ENCODE data around the gene INMT. TPM values are rescaled to one million over a fixed set of nuclear protein-coding genes. Genes with fewer than 3 reads are reported as not detected.

The INMT gene
- total and polyA plus RNA-seq, 8 donors = 4.2 to 18.7 (median 9.6) TPM

GRCh38 chr7:30776971-30777370 is 25.0 kb downstream of the INMT start:
- ATAC-seq (no peak), FAIRE-seq (no peak), DNase-seq (no peak)
- Histone ChIP-seq H3K27me3 (no peaks in the 10 kb centered on the region), H3K9me3 (no peaks in the 10 kb centered on the region), H3K27ac (no peak overlapping the region), H3K36me3 (no peaks in the 10 kb centered on the region), H3K4me1 (peaks cover 0 to 2% (median 0%) of the 10 kb centered on the region in 3 donors), H3K4me3 (no peak overlapping the region)
- intact Hi-C loops (cut with DNase I) = no loop called here
- WGBS, 2 donors = 58 to 66% methylated on average over 4 of the region's 4 CpGs
- TF ChIP-seq CTCF (IDR thresholded peaks at IDR 0.05) = no peak

- WGBS, 2 donors = 76 to 87% methylated on average over 15 of the region's 15 CpGs
- Histone ChIP-seq H3K4me1 (no peaks in the 10 kb centered on the region), H3K4me3 (no peak overlapping the region), H3K27ac (no peak overlapping the region), H3K9me3 (no peaks in the 10 kb centered on the region), H3K27me3 (no peaks in the 10 kb centered on the region), H3K36me3 (peaks cover 0 to 6% (median 0%) of the 10 kb centered on the region in 3 donors)
- DNase-seq = no peak
- peak in 1 of 4 donors; percentile 14 for ATAC-seq
- no peak for FAIRE-seq
- TF ChIP-seq CTCF (IDR thresholded peaks at IDR 0.05) = no peak
- intact Hi-C loops (cut with DNase I) = no loop called here
These were observed 26.5 kb downstream of the INMT start for GRCh38 chr7:30778255-30779025.

- Histone ChIP-seq H3K4me3 (no peak overlapping the region), H3K27me3 (no peaks in the 10 kb centered on the region), H3K9me3 (no peaks in the 10 kb centered on the region), H3K4me1 (no peaks in the 10 kb centered on the region), H3K36me3 (peaks cover 0 to 9% (median 0%) of the 10 kb centered on the region in 3 donors), H3K27ac (no peak overlapping the region)
- DNase-seq = no peak
- TF ChIP-seq CTCF (IDR thresholded peaks at IDR 0.05) = no peak
- intact Hi-C loops (cut with DNase I) = no loop called here
- WGBS, 2 donors = 71 to 81% methylated on average over 5 of the region's 5 CpGs
- no peak for ATAC-seq
- no peak for FAIRE-seq
These were observed 27.6 kb downstream of the INMT start for GRCh38 chr7:30779574-30779973.

GRCh38 chr7:30780941-30781340 is 29.0 kb downstream of the INMT start:
- Histone ChIP-seq H3K4me3 (no peak overlapping the region), H3K9me3 (no peaks in the 10 kb centered on the region), H3K27me3 (no peaks in the 10 kb centered on the region), H3K27ac (no peak overlapping the region), H3K4me1 (no peaks in the 10 kb centered on the region), H3K36me3 (peaks cover 0 to 12% (median 0%) of the 10 kb centered on the region in 3 donors)
- FAIRE-seq (no peak), ATAC-seq (no peak), DNase-seq (no peak)
- no peak for TF ChIP-seq CTCF (IDR thresholded peaks at IDR 0.05)
- 80 to 88% methylated on average over 4 of the region's 4 CpGs for WGBS, 2 donors
- intact Hi-C loops (cut with DNase I) = no loop called here

GRCh38 chr7:30782690-30783089 is 30.8 kb downstream of the INMT start:
- Histone ChIP-seq H3K27ac (no peak overlapping the region), H3K9me3 (no peaks in the 10 kb centered on the region), H3K27me3 (no peaks in the 10 kb centered on the region), H3K36me3 (peaks cover 0 to 12% (median 0%) of the 10 kb centered on the region in 3 donors), H3K4me3 (no peak overlapping the region), H3K4me1 (no peaks in the 10 kb centered on the region)
- FAIRE-seq = no peak
- no peak for TF ChIP-seq CTCF (IDR thresholded peaks at IDR 0.05)
- no peak for DNase-seq
- intact Hi-C loops (cut with DNase I) = no loop called here
- ATAC-seq = no peak

All from pancreas (tissue), 10 donors.